BJ (cell line): ENCODE measurements around the gene ATG4C. TPM values are rescaled to one million over a fixed set of nuclear protein-coding genes. Genes with fewer than 3 reads are reported as not detected.
A peak's percentile ranks its signal among the peaks of the same experiment; 100 is the strongest.
"Not testable (repeated sequence)": the region's sequence is repeated elsewhere in the genome, so short reads cannot be mapped to it uniquely, and the experiment has no call there.

Experiments used
- CTCF ChIA-PET: fragments of 350-600 bp; formaldehyde crosslinking; extraction: SDS; loops from one replicate; lab custom pipeline; 2021; ENCODE audit warnings: antibody characterized with exemption, inconsistent platforms; lab: Yijun Ruan, JAX
- POLR2A ChIA-PET: fragments of 300-600 bp; sonication (Branson Sonifier 250); formaldehyde crosslinking; extraction: SDS; loops from one replicate; lab custom pipeline; 2021; ENCODE audit warnings: antibody characterized with exemption; lab: Charles Lee
- DNase-seq: peaks from one replicate; pipeline ENCODE4 v3.0.0-alpha.2; 2011; ENCODE audit warnings: low read depth
- H3K27me3 ChIP-seq: 2 replicates; pipeline ENCODE4 v1.6.0; 2011; ENCODE audit warnings: low read length; ENCODE audit not compliant: control insufficient read depth, insufficient read depth
- H3K36me3 ChIP-seq: 2 replicates; pipeline ENCODE4 v1.5.1; 2011; ENCODE audit warnings: low read length; ENCODE audit not compliant: control insufficient read depth, insufficient read depth
- H3K4me3 ChIP-seq: 2 replicates; pipeline ENCODE4 v1.5.1; 2011; ENCODE audit warnings: low read depth, mild to moderate bottlenecking, control low read depth, low read length
- CTCF ChIP-seq: IDR thresholded peaks from 2 replicates; pipeline ENCODE4 v1.5.1; 2011; ENCODE audit warnings: low read depth, mild to moderate bottlenecking, control low read depth, inconsistent platforms, low read length, moderate library complexity; ENCODE audit not compliant: insufficient read depth
- polyA plus RNA-seq: library from polyadenylated mRNA; depleted of rRNA; stranded (reverse); fragments of >200 nt; gene quantifications from 2 replicates; pipeline ENCODE4 v1.2.3, GENCODE V29; 2011

ATG4C gene
- polyA plus RNA-seq, 1 experiment = 2.2 TPM

- POLR2A ChIA-PET = no interaction called here
- H3K27me3 ChIP-seq = peaks cover 5% of the 10 kb centered on the region
- no peak for DNase-seq
- H3K36me3 ChIP-seq = no peaks in the 10 kb centered on the region
- TF ChIP-seq CTCF = no peak
- H3K4me3 ChIP-seq = no peak overlapping the region
- CTCF ChIA-PET = no interaction called here
Measured at GRCh38 chr1:62774971-62775595, 8.8 kb upstream of the ATG4C start.

- TF ChIP-seq CTCF = no peak
- CTCF ChIA-PET = no interaction called here
- H3K27me3 ChIP-seq = peaks cover 5% of the 10 kb centered on the region
- no peak for DNase-seq
- POLR2A ChIA-PET = interaction anchor here (0.6 kb wide), 1 partner anchor 268 kb away, joined by 4 read pairs; no protein-coding TSS in a partner anchor
- H3K36me3 ChIP-seq = no peaks in the 10 kb centered on the region
- no peak overlapping the region for H3K4me3 ChIP-seq
Measured at GRCh38 chr1:62778208-62778607, 5.7 kb upstream of the ATG4C start.

- peaks cover 5% of the 10 kb centered on the region for H3K27me3 ChIP-seq
- POLR2A ChIA-PET = no interaction called here
- H3K36me3 ChIP-seq = no peaks in the 10 kb centered on the region
- CTCF ChIA-PET = interaction anchor here (0.7 to 1.1 kb wide), 3 partner anchors 20 to 627 kb away, joined by 3 to 6 read pairs (median 3); no protein-coding TSS in a partner anchor
- DNase-seq = peak; percentile 72
- H3K4me3 ChIP-seq = no peak overlapping the region
- no peak for TF ChIP-seq CTCF
Measured at GRCh38 chr1:62781841-62782543, 1.9 kb upstream of the ATG4C start.

GRCh38 chr1:62782544-62783212 lies 1.3 kb upstream of the ATG4C start:
- H3K36me3 ChIP-seq, DNase-seq, H3K27me3 ChIP-seq, H3K4me3 ChIP-seq, POLR2A ChIA-PET: not testable (repeated sequence)
- CTCF ChIA-PET = interaction anchor here (0.7 to 1.1 kb wide), 3 partner anchors 20 to 627 kb away, joined by 3 to 6 read pairs (median 3); no protein-coding TSS in a partner anchor

GRCh38 chr1:62784509-62785365 lies 805 bp downstream of the ATG4C start:
- CTCF ChIA-PET = no interaction called here
- no peak for TF ChIP-seq CTCF
- Histone ChIP-seq H3K4me3 (peak overlapping the region; percentile 75), H3K36me3 (no peaks in the 10 kb centered on the region), H3K27me3 (no peaks in the 10 kb centered on the region)
- DNase-seq = no peak
- POLR2A ChIA-PET = interaction anchor here (0.7 kb wide), 1 partner anchor 16 kb away, joined by 3 read pairs; no protein-coding TSS in a partner anchor
